KBM-7 (cell line): ENCODE measurements around the gene HOXB13.

Experiments used
- DNase-seq: peaks from one replicate; pipeline ENCODE4 v3.0.0-alpha.2; 2015
- in situ Hi-C: fragments of 300-500 bp; cut with MboI; formaldehyde crosslinking; loops from 2 replicates; pipeline ENCODE4 v1.14.3; 2020; ENCODE audit warnings: low sequenced_read_pairs, low pct_unique_long_range_greater_than_20kb, mixed read lengths

The HOXB13 gene

GRCh38 chr17:48749621-48750553 is 21.3 kb upstream of the HOXB13 start:
- in situ Hi-C loops = no loop called here
- DNase-seq = no peak

GRCh38 chr17:48748718-48749566 is 20.4 kb upstream of the HOXB13 start:
- in situ Hi-C loops = no loop called here
- no peak for DNase-seq

GRCh38 chr17:48747445-48748363 is 19.2 kb upstream of the HOXB13 start:
- no peak for DNase-seq
- in situ Hi-C loops = no loop called here

GRCh38 chr17:48746916-48747444 is 18.4 kb upstream of the HOXB13 start:
- DNase-seq = no peak
- in situ Hi-C loops = no loop called here

GRCh38 chr17:48745381-48746275 is 17.1 kb upstream of the HOXB13 start:
- in situ Hi-C loops = no loop called here
- DNase-seq = no peak

GRCh38 chr17:48740537-48740936 is 12.0 kb upstream of the HOXB13 start:
- in situ Hi-C loops = no loop called here
- DNase-seq = no peak

GRCh38 chr17:48738803-48739526 is 10.4 kb upstream of the HOXB13 start:
- in situ Hi-C loops = no loop called here
- no peak for DNase-seq

- in situ Hi-C loops = no loop called here
- no peak for DNase-seq
Measured at GRCh38 chr17:48738424-48738802, 9.9 kb upstream of the HOXB13 start.

GRCh38 chr17:48737330-48738043 is 8.9 kb upstream of the HOXB13 start:
- in situ Hi-C loops = no loop called here
- DNase-seq = no peak

- in situ Hi-C loops = no loop called here
- no peak for DNase-seq
Measured at GRCh38 chr17:48735062-48735351, 6.5 kb upstream of the HOXB13 start.

- in situ Hi-C loops = no loop called here
- no peak for DNase-seq
Measured at GRCh38 chr17:48734333-48735061, 5.9 kb upstream of the HOXB13 start.

GRCh38 chr17:48733632-48734328 is 5.2 kb upstream of the HOXB13 start:
- in situ Hi-C loops = no loop called here
- DNase-seq = no peak

- no peak for DNase-seq
- in situ Hi-C loops = no loop called here
Measured at GRCh38 chr17:48732688-48733629, 4.4 kb upstream of the HOXB13 start.

GRCh38 chr17:48731355-48731754 is 2.8 kb upstream of the HOXB13 start:
- DNase-seq = no peak
- in situ Hi-C loops = no loop called here

- no peak for DNase-seq
- in situ Hi-C loops = no loop called here
Measured at GRCh38 chr17:48730240-48730550, 1.6 kb upstream of the HOXB13 start.
